ENCODE data around the gene KCNB1.

DNA sequence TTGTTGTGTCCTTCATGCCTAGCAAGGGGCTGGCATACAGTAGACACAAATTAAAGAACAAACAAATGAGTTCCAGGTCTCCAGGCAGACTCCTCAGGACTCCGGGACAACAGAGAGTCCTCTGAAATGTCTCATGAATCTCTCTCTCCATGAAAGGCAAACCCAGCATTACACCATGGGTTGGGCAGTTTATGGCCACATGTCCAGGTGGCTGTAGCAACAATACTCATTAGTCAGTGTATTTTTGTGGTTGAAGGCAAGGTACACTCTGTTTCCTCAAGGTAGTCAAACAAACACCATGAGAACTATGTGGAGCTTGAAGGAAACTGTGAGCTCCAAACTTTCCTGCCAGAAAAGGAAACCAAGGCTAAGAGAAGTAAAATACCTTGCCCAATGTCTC, 62.2 kb downstream of the KCNB1 start:
- TF ChIP-seq POLR2AphosphoS5 (IDR thresholded peaks at IDR 0.05; ENCODE audit: low read depth, low read length) (no peak), TAF1 (IDR thresholded peaks at IDR 0.05; ENCODE audit: borderline replicate concordance, low read depth, low read length) (no peak)
